A673 (cell line): ENCODE measurements around the gene PIK3C2A. TPM values are rescaled to one million over a fixed set of nuclear protein-coding genes. Genes with fewer than 3 reads are reported as not detected.

Experiments
- BruUV-seq: library from RNA; stranded (reverse); fragments of 400-500 nt; replicated peaks from 2 replicates; lab custom pipeline; 2021; lab: Mats Ljungman, UMichigan
- CTCF ChIA-PET: fragments of 300-600 bp; sonication (Branson Sonifier 250); formaldehyde crosslinking; loops from one replicate; lab custom pipeline; 2022; ENCODE audit warnings: antibody characterized with exemption; lab: Charles Lee
- POLR2A ChIA-PET: fragments of 300-600 bp; sonication (Branson Sonifier 250); formaldehyde crosslinking; loops from one replicate; lab custom pipeline; 2022; ENCODE audit warnings: antibody characterized with exemption; ENCODE audit not compliant: low non-redundant PET; lab: Charles Lee
- DNase-seq: peaks from one replicate; pipeline ENCODE4 v3.0.0-alpha.2; 2015; ENCODE audit warnings: low spot score
- H3K27ac ChIP-seq: fragments of 200-600 bp; sonication (generic); 2 replicates; pipeline ENCODE4 v1.5.1; 2016; ENCODE audit warnings: mixed run types, low read depth, mild to moderate bottlenecking, mixed read lengths, antibody characterized with exemption, low read length; ENCODE audit not compliant: poor library complexity, severe bottlenecking
- H3K27me3 ChIP-seq: fragments of 200-600 bp; sonication (generic); replicated peaks from 2 replicates; pipeline ENCODE4 v1.6.1; 2017; ENCODE audit warnings: mixed run types, low read depth, mild to moderate bottlenecking, mixed read lengths, antibody characterized with exemption, low read length; ENCODE audit not compliant: insufficient read depth, poor library complexity
- H3K36me3 ChIP-seq: fragments of 200-600 bp; sonication (generic); 2 replicates; pipeline ENCODE4 v1.6.1; 2016; ENCODE audit warnings: mixed run types, mild to moderate bottlenecking, mixed read lengths, antibody characterized with exemption, low read length; ENCODE audit not compliant: insufficient read depth, poor library complexity, severe bottlenecking
- H3K4me1 ChIP-seq: fragments of 200-600 bp; sonication (generic); 2 replicates; pipeline ENCODE4 v1.6.1; 2017; ENCODE audit warnings: mixed run types, mild to moderate bottlenecking, mixed read lengths, antibody characterized with exemption, low read length; ENCODE audit not compliant: insufficient read depth, poor library complexity, severe bottlenecking
- H3K4me3 ChIP-seq: fragments of 200-600 bp; sonication (generic); 2 replicates; pipeline ENCODE4 v1.5.1; 2016; ENCODE audit warnings: low read depth, mixed run types, mild to moderate bottlenecking, mixed read lengths, low read length; ENCODE audit not compliant: poor library complexity, severe bottlenecking
- H3K9me3 ChIP-seq: fragments of 200-600 bp; sonication (generic); 2 replicates; pipeline ENCODE4 v1.6.1; 2016; ENCODE audit warnings: mixed run types, low read depth, mild to moderate bottlenecking, mixed read lengths, antibody characterized with exemption, low read length; ENCODE audit not compliant: poor library complexity, severe bottlenecking
- EZH2 ChIP-seq: fragments of 200-600 bp; sonication (generic); IDR thresholded peaks from 2 replicates; pipeline ENCODE4 v1.6.1; 2017; ENCODE audit warnings: borderline replicate concordance, low read depth, mild to moderate bottlenecking, mixed read lengths, antibody characterized with exemption, low read length; ENCODE audit not compliant: poor library complexity, severe bottlenecking
- intact Hi-C: fragments of 100-400 bp; cut with micrococcal nuclease; formaldehyde crosslinking; loops from one replicate; pipeline ENCODE4 v1.10.0; 2022; ENCODE audit not compliant: unreplicated experiment
- total RNA-seq: library from RNA; stranded (reverse); gene quantifications from 2 replicates; pipeline ENCODE4 v1.2.3, GENCODE V29; 2021
- TF ChIP-seq, protein P1 (sequence below): fragments of 300-800, 200-600 bp; sonication (generic); conservative IDR thresholded peaks from 2 replicates; pipeline ENCODE4 v1.5.1; 2017; ENCODE audit warnings: low read depth, mild to moderate bottlenecking, antibody characterized with exemption, low read length, moderate library complexity, mixed read lengths

PIK3C2A gene
- total RNA-seq, 1 experiment from 2014 or later: 44.2 TPM

DNA sequence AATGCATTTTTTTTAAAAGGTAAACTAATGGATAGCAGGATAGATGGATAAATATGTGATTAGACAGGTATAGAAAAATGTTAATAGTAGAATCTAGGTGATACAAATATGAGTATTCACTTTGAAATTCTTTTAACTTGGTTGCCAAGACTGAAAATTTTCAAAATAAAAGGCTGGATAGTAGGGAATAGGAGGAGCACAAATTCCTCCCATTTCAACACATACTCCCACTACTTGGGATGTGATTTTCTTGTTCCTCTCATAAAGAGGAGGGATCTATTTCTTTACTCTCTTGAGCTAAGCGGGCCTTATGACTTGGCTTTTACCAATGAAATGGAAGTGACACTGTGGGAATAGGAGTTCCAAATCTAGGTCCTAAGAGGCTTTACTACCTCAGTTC, 35.9 kb downstream of the PIK3C2A start:
- H3K4me3 ChIP-seq: no peak overlapping the region
- no peaks in the 10 kb centered on the region for H3K9me3 ChIP-seq
- no peak overlapping the region for H3K27ac ChIP-seq
- peaks cover 8% of the 10 kb centered on the region for H3K36me3 ChIP-seq
- intact Hi-C loops: no loop called here
- peaks cover 4% of the 10 kb centered on the region for H3K4me1 ChIP-seq
- ChIA-PET POLR2A (no interaction called here), CTCF (no interaction called here)
- TF ChIP-seq, protein P1, sequence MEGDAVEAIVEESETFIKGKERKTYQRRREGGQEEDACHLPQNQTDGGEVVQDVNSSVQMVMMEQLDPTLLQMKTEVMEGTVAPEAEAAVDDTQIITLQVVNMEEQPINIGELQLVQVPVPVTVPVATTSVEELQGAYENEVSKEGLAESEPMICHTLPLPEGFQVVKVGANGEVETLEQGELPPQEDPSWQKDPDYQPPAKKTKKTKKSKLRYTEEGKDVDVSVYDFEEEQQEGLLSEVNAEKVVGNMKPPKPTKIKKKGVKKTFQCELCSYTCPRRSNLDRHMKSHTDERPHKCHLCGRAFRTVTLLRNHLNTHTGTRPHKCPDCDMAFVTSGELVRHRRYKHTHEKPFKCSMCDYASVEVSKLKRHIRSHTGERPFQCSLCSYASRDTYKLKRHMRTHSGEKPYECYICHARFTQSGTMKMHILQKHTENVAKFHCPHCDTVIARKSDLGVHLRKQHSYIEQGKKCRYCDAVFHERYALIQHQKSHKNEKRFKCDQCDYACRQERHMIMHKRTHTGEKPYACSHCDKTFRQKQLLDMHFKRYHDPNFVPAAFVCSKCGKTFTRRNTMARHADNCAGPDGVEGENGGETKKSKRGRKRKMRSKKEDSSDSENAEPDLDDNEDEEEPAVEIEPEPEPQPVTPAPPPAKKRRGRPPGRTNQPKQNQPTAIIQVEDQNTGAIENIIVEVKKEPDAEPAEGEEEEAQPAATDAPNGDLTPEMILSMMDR: no peak
- TF ChIP-seq EZH2: no peak
- H3K27me3 ChIP-seq: no peaks in the 10 kb centered on the region
- BruUV-seq: no TSS peak
- no peak for DNase-seq

DNA sequence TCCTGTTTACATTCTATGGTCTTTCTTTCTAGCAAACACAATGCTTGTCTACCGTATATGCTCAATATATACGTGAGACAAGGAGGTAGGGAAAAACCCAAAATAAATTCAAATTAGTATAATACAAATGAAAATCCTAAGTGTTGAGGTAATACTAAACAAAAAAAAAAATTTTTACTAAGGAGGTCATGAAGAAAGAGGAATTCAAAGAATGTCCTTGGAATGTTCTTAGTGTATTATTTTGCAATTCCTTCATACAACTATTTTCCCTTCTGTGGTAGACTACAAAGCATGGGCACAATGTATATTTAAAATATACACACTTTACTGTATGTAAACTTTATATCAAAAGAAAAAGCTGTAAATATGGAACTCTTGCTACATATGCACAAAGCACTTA, 36.4 kb downstream of the PIK3C2A start:
- Histone ChIP-seq H3K9me3 (no peaks in the 10 kb centered on the region), H3K36me3 (peaks cover 8% of the 10 kb centered on the region), H3K27me3 (no peaks in the 10 kb centered on the region), H3K4me1 (peaks cover 4% of the 10 kb centered on the region), H3K27ac (no peak overlapping the region), H3K4me3 (no peak overlapping the region)
- no peak for TF ChIP-seq EZH2
- peak; percentile 15 for DNase-seq
- BruUV-seq: no TSS peak
- CTCF ChIA-PET: no interaction called here
- intact Hi-C loops: no loop called here
- POLR2A ChIA-PET: no interaction called here

DNA sequence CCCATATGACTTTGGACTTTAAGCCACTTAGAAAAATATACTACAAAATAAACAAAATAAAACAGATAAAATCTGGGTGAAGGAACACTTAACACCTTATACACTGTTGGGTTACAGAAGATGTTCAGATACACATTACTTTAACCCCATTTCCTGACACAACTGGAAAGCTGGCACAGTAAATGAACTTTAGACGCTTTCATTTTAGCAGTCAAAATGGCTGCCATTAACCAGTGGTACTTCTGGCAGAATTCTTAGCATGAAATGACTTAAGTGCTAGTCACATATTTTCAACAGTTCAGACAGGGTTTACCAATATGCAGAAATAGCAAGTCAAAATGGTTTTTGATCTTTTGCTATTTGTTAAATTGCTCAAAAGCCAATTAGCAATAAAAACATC, 37.9 kb downstream of the PIK3C2A start:
- ChIA-PET POLR2A (no interaction called here), CTCF (no interaction called here)
- H3K36me3 ChIP-seq: peaks cover 8% of the 10 kb centered on the region
- no peak for DNase-seq
- no peaks in the 10 kb centered on the region for H3K9me3 ChIP-seq
- no peak overlapping the region for H3K27ac ChIP-seq
- H3K4me1 ChIP-seq: peaks cover 3% of the 10 kb centered on the region
- TF ChIP-seq EZH2: no peak
- TF ChIP-seq, protein P1: no peak
- H3K27me3 ChIP-seq: no peaks in the 10 kb centered on the region
- no peak overlapping the region for H3K4me3 ChIP-seq
- BruUV-seq: no TSS peak
- intact Hi-C loops: no loop called here

DNA sequence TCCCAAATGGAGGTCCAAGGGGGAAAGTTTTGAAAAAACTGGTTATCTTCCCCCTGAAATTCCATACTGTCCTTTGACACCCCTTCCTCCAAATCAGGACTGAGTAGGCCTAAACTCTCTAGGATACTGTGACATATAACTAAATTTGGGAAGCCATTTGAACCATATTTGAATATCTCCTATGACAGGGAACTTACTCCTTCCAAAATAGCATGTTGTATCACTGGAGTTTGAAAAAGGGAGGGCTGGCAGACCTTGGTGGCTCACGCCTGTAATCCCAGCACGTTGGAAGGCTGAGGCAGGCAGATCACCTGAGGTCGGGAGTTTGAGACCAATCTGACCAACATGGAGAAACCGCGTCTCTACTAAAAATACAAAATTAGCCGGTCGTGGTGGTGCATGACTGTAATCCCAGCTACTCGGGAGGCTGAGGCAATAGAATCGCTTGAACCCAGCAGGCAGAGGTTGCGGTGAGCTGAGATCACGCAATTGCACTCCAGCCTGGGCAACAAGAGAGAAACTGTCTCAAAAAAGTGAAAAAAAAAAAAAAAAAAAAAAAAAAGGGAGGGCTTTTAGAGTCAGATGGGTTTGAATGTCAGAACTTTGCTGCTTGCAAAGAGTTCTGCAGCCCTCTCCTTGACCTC, 42.4 kb downstream of the PIK3C2A start:
- peaks cover 8% of the 10 kb centered on the region for H3K36me3 ChIP-seq
- intact Hi-C loops: no loop called here
- no peak overlapping the region for H3K27ac ChIP-seq
- H3K27me3 ChIP-seq: no peaks in the 10 kb centered on the region
- H3K9me3 ChIP-seq: no peaks in the 10 kb centered on the region
- no peak for TF ChIP-seq EZH2
- TF ChIP-seq, protein P1: no peak
- H3K4me1 ChIP-seq: peaks cover 24% of the 10 kb centered on the region
- no TSS peak for BruUV-seq
- no peak for DNase-seq
- H3K4me3 ChIP-seq: no peak overlapping the region
- POLR2A ChIA-PET: no interaction called here
- CTCF ChIA-PET: no interaction called here
